NCI-H524 treated with DMSO at 0.1 percent for 48 hours (cell line): ENCODE measurements around the gene KATNB1.
A peak's percentile ranks its signal among the peaks of the same experiment; 100 is the strongest.
"Not testable (repeated sequence)": the region's sequence is repeated elsewhere in the genome, so short reads cannot be mapped to it uniquely, and the experiment has no call there.

ENCODE experiments used
- DNase-seq: peaks from one replicate; lab custom pipeline; 2025; lab: John Stamatoyannopoulos, UW

Gene KATNB1

DNA sequence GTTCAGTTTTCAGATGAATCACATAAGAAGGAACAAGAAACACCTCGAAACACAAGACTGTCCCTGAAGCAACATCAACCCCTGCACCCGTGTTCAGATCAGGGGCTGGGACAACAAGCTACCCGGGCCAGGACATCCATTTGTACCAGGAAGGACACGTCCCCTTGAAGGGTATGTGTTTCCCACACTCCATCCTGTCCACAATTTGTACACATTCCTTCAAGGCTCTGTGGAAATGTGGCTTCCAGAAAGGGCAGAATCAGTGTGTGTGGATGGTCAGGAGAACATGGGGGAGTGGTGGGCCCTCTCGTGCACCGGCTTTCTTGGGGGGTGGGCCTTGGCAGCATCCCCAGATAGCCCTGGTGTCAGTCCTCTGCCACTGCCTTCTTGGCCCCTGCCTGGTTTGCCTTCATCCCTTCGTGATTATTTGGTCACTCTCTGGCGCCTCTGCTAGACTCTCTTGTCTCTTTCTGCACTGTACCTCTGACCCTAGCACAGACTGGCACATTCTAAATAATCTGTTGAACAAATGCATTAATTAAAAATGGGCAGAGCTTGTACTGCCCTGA is 56.4 kb downstream of the KATNB1 start:
- no peak for DNase-seq

DNA sequence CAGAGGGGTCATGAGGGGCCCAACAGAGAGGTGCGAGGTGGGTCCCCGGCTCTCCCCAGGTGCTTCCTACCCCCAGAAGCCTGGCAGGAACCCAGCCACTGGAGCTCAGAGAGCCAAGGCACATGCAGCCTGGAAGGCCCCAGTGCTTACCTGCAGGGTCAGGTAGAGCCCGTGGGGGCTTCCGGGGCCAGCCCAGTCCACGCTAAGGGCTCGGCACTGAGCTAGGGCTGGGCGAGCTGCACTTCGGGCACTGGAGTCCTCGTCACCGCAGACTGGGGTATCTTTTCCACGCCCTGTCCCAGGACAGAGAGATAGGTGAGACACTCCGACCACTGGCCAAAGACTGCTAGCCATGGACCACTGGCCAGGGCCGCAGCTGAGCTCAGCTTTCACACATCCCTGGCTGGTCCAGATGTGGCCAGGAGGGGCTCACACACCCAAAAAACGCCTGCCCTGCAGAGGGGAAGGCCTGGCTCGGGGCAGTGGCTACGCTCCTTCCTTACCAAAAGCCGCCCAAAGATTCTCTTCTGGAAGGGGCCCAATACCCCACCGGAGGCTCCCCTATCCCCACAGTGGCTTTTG is 59.4 kb downstream of the KATNB1 start:
- DNase-seq = no peak

DNA sequence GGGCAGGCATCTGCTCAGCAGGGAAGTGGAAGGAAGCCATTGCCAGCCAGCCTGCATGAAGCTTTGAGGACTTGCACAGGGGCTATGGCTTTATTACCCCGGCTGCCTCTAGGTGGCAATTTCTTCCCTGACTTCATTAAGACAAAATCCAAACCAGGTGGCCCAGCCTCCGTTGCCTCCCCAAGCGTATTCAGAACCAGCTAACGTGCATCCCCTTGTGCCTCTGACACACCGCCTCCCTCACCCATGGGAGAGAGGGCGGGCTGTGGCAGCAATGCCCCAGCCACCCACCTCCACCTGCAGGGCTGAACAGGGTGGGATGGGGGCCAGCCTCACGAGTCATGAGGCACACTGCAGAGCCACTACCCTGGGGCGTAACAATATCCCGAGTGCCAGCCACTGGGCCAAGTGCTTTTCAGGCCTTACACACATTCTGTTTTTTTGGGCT is 59.9 kb downstream of the KATNB1 start:
- DNase-seq = peak; percentile 56

DNA sequence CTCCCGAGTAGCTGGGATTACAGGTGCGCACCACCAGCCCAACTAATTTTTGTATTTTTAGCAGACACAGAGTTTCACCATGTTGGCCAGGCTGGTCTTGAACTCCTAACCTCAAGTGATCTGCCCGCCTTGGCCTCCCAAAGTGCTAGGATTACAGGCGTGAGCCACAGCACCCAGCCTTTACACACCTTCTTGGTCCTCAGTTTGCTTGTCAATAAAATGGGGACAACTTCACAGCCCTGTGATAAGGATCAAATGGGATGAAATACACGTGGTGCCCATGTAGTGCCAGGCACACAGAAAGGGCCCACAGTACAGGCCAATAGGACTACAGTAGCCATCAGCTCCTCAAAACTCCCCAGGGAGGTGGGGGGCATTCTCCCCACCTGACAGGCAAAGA is 60.4 kb downstream of the KATNB1 start:
- not testable (repeated sequence) for DNase-seq

DNA sequence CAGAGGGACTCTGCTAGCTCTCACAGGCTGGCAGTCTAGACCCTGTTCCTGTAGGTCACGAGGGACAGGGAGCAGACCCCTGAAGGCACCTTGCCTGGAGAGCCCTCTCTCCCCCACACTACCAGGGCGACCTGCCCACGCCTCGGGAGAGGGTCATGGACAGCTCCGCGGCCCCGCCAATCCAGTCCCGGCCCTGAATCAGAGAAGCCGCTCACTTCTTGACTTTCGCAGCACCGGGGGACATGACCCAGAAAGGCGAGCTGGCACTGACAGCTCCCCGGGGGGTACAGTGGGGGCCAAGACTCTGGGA is 61.6 kb downstream of the KATNB1 start:
- DNase-seq = no peak

DNA sequence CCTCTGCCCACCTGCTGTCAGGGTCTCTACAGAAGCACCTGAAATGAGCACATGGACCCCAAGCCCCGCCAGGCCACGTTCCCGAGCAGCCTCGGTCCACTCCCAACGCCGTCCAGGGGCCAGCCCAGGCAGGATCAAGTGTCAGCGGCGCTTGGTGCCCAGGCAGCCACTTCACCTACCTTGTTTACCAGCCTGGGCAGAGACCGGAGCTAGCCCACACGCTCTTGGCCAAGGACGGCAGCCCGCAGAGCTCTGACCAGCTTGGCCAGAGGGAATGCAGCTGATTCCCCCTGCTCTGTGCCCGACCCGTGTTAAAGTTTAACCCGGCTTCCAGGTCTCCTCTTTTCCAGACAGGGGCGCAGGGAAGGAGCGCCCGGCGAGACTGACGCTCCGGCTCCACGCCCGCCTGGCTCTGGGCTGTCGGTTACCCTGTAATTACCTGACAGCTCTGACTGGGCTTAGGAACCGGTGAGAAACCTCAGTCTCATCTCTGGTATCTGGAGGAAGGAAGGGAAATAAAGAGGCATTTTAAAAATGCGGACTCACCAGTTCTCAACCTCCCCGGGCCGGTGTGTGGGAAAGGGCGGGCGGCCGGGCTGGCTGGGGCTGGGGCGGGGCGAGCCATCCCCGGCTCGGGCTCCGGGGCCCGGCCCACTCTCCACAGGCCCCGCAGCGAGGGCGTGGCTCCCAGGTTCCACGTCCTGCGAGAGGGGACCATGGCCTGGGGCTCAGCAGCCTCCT is 62.1 kb downstream of the KATNB1 start:
- DNase-seq = no peak

DNA sequence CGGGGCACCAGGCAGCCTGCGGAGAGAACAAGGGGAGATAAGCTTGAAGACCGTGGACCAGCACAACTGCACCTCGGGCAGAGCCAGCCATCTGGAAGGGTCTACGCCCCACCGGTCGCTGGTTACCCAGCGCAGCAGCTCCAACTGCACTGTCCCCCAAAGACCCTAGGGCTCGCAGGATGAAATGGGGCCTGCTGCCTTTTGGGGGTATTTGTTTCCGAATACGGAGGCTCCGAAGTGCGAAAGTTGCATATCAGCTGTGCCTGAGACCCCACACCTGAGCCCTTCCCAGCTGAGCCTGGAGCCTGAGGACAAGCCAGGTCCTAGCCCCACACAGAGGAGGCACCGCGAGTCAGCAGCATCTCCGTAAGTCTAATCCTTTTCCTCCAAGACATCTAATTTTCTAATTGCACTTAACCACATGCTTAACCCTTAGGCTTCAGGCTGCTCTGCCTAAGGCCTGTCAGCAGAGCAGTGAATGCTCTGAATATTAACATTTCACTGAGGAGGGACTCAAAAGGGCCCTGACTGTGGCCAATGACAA is 62.8 kb downstream of the KATNB1 start:
- DNase-seq = peak; percentile 38

DNA sequence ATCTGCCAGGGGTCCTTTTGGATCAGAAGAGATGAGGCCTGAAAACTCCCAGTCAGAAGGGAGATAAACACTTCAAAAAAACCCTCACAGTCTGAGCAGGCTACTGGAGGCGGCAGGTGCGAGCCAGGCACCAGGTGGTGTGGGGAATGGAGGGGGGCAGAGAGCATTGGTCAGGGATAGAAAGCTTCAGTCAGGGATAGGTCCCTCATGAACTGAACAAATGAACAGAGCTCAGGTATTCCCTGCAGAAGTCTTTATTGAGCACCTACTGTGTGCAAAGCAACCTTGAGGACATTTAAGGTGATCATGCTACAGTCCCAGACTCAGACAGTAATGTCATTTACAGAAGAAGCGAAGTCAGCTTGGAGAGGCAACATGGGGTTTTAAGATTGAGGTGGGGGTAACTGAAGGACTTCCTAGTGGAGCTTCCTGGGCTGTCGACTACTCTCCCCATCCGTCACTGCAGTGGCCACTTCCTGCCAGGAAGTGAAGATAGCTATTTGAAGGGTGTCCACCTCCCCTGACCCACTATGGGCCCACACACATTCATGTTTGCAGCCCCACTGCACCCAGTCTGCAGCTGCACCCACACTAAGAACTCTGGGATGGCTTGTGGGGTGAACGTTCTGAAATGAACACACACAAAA is 63.5 kb downstream of the KATNB1 start:
- no peak for DNase-seq

DNA sequence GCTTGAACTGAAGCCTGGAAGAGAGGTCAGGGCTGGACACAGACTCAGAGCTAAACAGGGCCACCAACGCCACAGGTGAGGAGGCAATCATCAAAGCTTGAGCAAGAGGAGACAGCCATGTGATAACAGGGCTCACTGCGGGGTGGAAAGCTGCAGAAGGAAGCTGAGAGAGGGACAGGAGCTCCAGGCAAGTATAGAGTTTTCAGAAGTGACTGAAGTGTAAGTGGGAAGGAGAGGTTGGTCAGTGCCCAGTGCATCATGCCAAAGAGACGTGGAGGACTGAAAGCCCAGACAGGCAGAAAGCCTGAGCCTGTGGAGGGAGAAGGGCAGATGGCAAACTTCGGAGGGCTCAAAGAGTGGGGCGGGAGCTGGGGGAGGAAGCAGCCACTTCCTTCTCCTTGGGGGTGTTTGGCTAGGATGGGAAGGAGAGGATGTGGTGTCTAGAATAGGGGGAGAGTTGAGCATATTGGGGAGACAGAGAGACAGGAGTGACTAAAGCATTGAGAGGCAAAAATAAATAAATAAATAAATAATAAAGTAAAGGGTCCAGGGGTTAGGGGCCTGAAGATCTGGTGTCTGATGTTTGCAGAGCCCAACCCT is 64.1 kb downstream of the KATNB1 start:
- DNase-seq = no peak

DNA sequence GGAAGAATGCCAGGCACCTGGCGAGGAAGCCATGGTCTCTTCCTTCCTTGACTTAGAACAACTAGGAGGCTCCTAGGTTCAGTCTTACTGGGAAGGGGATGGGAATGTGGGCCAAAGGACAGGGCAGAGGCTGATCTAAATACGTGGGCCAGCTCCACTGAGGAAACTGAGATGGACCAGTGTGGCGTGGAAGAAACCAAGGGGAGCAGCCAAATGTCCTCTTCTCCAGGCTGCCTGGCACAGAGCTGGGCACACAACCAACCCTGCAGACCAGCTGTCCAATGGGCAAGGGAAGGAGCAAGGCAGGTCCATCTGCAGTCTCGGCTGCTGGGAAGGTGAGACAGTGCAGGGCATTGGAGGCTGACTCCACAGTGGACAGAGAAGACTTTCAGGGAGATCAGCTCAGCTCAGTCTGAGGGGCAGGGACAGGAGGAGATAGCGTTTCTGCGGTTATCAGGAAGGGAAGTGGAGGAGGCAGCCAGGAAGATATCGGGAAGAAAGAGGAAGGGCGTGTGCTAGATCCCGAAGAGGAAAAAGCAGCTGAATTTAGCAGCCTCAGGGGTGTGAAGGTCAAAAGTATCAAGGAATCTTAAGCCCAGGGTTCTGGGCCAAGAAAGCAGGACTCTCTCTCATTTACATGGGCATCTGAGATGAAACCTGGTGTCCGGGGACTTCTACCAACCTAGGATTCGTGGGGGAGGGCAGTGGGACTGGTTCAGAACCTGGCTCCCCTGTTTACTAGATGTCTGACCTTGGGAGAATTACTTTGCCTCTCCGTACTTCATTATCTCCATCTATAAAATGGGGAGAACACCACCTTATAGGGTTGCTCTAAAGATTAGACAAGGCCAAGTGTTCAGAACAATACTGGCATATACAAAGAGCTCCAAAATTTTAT is 64.9 kb downstream of the KATNB1 start:
- no peak for DNase-seq

DNA sequence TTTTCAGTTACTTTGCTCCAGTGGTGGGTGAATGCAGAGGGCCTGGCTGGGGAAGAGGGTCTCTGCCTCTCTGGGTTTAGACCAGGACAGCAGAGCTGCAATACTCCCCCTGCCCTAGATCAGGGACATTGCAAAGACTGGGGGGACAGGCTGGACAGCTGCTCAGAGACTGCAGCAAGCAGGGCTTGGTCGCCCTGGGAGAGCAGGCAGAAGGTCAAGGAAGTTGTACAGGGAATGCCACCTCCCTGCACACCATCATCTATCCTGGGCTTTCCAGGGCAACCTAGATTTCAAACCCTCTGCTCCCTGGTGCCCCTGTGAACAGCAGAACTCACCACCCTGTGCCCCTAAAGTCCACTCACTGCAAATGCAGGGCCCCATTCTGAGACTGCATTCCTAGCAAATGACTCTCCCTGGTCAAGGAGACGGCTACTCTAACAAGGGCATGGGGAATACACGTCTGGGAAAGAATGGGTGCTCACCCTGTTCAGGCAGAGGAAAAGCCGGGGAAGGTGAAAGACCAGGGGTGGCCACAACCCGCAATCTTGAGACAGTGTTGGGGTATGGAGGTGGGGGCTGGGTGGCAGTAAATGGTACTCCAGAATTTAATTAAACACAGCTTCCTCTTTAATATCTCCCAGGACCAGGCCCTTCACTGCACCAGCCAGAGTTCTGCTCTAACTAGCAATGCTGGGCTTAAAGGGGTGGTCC is 65.7 kb downstream of the KATNB1 start:
- no peak for DNase-seq

DNA sequence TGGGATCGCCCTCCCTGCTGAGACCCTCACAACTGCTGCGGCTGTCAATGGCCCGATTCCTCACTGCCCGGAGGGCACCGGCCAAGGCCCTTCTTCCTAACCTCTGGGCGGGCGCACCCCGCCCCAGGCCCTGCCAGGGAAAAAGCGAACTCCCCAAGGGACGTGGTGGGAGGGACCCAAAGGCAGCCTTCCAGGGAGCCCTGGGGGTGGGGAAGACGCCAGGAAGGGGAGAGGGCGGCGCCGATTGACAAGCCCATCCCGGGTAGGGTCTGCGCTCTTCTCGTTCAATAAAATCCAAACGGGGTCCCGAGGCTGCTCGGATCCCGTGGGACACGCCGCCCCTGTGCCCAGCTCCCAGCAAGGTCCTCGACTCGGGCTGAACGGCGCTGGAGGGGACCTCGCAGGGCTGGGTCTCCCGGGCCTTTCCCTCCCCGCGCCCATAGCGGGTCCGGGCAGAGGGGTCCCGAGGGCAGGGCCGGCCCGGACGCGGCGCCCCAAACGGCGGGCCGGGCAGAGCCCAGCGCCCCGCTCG is 66.3 kb downstream of the KATNB1 start:
- no peak for DNase-seq

DNA sequence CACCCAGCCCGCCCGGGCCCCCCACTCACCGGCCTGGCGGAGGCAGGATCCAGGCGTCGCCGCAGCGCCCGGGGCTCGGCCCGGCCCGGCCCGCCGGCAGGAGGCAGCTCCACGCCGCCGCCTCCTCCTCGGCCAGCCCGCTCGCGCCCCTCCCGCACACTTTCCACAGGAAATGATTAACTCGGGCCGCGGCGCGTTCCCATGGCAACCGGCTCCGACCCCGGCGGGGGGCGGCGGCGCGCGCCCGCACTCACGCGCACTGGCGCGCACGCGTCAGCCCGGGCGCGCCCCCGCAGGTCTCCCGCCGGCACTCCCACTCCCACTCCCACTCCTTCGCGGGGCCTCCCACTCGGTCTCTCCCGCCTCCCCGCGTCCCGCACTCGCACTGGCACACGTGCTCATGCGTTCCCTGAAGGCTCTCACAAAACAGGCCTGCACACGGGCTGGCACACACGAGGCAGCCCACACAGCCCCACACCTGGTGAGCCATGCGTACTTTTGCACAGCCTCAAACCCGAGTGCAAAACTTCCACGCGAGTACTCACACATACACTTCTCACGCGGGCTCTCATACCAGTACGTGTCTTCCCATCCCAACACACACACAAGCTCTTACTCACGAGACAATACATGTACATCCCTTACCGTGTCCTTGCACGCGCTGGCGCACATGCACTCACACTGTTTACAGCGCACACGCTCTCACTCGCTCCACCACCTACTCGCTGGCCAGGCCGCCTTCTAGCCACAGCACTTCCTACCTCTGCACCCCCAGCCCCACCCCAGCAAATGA is 67.0 kb downstream of the KATNB1 start, which contains the start of gene KIFC3:
Gene KIFC3 (minus strand): TSS at position 151 of the 793 bp plus-strand sequence. CDS start 4,248 bp downstream, outside the sequence.
- DNase-seq = no peak

DNA sequence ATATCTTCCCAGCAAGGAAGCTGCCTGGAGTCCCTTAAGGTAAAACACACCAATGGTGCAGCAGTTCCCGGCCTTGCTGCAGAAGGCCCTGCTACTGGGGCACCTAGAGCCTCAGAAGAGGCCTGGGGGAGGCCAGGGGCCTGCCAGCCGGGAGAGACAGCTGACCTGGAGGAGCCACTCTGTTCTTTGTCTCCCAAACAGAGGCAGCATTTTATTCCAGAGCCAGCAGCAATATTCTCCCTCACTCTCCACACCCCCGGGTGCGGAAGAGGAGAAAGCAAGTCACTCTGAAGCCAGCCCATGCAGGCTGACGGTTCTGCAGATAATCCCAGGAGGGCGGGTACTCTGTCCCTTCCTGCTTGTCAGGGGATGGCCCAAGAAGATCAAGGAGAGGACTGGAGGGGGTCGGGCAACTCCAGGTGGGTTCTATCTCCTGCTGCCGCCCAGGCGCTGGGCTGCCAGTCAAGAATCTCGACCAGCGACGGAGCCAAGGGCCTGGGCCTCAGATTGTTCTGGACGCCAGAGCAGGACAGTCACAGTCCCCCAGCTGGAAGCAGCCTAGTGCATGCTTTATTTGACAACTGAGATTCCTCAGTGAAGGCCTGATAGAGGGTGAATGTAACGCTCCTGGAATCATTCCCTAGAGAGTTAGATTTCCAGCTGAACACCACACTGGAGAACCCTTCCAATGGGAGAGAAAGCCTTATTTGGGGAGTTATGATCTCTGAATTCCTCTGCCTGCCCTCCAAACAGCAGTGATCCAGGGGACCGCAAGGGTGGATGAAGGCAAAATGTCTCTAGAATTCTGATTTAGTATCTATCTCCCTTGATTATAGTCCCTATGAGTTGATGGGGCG is 67.8 kb downstream of the KATNB1 start:
- DNase-seq = no peak

DNA sequence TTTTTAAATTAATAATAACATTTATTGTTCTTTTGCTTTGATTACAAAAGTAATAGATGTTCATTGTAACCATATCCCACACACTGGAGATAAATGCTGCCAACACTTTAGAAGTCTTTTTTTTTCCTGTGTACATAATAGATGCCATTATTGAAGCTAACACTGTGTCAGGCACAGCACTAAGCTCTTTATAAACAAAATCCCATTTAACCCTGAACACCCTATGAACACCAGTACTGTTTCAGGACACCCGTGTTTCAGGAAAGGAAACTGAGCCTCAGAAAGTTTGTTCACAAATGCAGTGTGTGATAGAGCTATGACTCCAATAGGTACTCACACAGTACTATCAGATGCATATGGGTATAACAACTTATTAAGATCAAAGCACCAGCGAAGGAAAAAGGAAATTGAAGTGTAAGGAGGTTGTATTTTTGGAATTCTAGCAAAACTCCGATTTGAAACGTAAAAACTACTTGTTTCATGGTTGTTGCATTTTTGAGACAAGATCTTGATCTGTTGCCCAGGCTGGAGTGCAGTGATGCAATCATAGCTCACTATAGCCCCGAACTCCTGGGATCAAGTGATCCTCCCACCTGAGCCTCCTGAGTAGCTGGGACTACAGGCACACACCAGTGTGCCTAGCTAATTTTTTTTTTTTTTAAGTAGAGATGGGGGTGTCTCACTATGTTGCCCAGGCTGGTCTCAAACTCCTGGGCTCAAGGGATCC is 68.7 kb downstream of the KATNB1 start:
- no peak for DNase-seq

DNA sequence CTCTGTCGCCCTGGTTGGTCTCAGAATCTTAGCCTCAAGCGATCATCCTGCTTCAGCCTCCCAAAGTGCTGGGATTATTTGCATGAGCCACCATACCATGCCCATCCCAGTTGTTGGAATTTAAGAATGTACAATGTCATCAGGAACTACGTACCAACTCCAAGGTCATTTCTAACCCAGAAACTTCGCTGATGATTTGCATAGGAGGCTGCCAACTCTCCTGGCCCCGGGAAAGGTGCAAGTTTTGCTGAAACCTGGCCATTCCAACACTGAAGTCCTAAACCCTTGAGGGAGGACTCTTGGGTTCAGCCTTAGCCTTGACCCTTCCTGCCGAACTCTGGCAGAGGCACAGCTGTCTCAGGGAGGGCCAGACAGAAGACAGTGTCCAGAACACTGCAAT is 69.6 kb downstream of the KATNB1 start:
- DNase-seq = no peak
